HG02970 (cell line): ENCODE results near the gene SLC25A27.

Source experiments
- ATAC-seq: cut with Tn5 transposase; IDR thresholded peaks from one replicate; pipeline ENCODE4 v1.9.1; 2021; ENCODE audit warnings: mild to moderate bottlenecking, moderate library complexity, moderate number of reproducible peaks; ENCODE audit not compliant: unreplicated experiment, low FRiP score

The SLC25A27 gene

GRCh38 chr6:46648869-46649492 is 3.8 kb upstream of the SLC25A27 start:
- no peak for ATAC-seq

DNA sequence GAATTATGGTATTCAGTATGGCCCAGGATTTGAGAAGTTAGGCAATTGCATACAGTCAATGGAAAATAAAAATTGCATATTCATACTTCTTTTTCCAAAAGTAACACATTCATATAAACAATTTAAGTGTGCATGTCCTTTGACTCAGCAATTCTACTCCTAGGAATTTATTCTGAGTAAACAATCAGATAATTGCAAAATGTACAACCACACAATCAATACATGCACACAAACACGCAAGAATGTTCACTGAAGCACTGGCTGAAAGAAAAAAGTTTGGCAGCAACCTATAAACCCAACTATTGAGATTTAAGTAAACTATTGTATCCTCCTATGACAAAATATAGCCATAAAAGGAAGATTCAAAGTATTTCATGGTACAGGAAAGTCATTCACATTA is 1.8 kb upstream of the SLC25A27 start:
- no peak for ATAC-seq

DNA sequence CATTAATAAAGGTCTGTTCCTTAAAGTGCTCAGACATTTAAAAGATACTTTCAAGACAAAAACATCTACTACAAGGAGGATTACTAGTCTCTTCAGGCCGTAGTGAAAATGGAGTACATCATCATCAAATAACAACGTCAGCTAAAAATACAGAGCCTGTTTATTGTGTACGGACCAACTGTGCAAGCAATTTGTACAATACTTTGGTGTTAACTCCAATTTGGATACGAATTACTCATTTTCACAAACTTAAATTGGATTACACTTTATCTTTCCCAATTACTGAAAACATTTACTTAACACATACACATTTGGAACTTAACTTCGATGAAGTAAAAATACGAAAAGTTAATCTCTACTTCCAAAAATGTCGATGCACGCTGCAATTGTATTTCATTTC is 959 bp upstream of the SLC25A27 start:
- no peak for ATAC-seq

DNA sequence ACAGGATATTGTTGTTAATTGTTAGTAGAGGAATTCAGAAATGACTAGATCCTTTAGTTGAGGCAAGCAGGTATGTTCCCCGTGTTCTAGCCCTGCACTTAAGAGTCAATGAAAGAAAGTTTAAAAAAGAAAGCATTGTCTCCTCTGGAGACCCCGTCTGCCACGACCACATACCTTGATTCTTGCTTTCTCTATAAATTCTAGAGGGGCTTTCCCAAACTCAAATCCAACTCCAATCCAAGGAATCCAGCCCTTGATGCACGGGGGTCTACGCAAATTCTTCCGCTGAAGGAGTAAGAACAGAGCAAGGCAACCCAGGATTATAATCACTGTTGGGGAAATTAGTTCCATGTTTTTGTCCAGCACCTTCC is 558 bp upstream of the SLC25A27 start:
- ATAC-seq, result no peak

- no peak for ATAC-seq
Observed at GRCh38 chr6:46653439-46654195, 842 bp downstream of the SLC25A27 start.

- ATAC-seq, result no peak
Observed at GRCh38 chr6:46655803-46656202, 3.0 kb downstream of the SLC25A27 start.

DNA sequence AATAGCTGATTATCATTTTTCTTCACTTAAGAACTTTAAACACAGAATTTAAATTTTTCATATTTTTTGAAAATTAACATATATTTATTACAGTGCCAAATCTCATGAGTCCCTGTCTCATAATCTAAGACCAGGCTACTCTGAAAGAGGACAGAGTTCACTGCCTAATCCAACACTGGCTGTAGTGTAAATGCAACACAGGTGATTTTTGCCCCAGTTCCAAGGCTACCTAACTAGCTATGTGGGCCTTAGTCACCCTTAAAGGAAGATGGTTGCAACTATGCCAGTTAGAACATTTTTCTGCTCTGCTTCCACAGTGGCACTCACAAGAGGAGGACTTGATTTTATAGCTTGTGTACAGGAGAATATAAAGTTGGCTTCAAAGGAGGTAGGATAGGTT is 4.9 kb downstream of the SLC25A27 start:
- ATAC-seq, result no peak

- ATAC-seq, result no peak
Observed at GRCh38 chr6:46661483-46661882, 8.7 kb downstream of the SLC25A27 start.

DNA sequence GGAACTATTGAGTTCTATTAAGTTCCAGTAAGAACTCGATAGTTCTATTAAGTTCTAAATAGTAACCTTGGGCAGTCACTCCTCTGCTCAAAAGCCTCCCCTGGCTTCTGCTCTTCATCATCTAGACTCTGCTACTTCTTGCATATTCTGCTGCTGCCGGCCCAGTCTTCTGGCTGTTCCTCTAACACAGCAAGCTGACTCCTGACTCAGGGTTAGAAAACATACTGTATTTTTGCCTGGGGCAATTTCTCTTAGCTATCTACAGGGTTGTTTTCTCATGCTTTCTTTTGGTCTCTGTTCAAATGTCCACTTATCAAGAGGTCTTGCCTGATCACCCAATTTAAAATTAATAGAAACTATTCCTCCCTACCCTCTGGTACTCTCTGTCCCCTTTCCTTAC is 14.6 kb downstream of the SLC25A27 start:
- no peak for ATAC-seq

- ATAC-seq, result no peak
Observed at GRCh38 chr6:46674410-46674809, 21.6 kb downstream of the SLC25A27 start.

GRCh38 chr6:46676604-46677313 is 24.0 kb downstream of the SLC25A27 start:
- ATAC-seq, result no peak

- no peak for ATAC-seq
Observed at GRCh38 chr6:46677314-46677654, 24.5 kb downstream of the SLC25A27 start.

- ATAC-seq, result no peak
Observed at GRCh38 chr6:46684771-46685170, 32.0 kb downstream of the SLC25A27 start.

GRCh38 chr6:46687619-46688097 is 34.9 kb downstream of the SLC25A27 start, which contains the start of gene TDRD6:
TSS of gene TDRD6 (plus strand) at chr6:46687885. CDS start at chr6:46688129, 244 bp downstream.
- no peak for ATAC-seq

GRCh38 chr6:46688117-46688965 is 35.6 kb downstream of the SLC25A27 start:
- ATAC-seq, result no peak

DNA sequence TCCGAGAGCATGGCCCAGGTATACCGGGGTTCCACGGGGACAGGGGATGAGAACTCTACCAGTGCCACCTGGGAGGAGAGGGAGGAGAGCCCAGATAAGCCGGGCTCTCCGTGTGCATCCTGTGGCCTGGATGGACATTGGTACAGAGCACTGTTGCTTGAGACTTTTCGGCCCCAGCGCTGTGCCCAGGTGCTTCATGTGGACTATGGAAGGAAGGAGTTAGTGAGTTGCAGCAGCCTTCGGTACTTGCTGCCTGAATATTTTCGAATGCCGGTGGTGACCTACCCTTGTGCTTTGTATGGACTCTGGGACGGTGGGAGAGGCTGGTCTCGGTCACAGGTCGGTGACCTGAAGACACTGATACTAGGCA is 36.2 kb downstream of the SLC25A27 start:
- no peak for ATAC-seq

DNA sequence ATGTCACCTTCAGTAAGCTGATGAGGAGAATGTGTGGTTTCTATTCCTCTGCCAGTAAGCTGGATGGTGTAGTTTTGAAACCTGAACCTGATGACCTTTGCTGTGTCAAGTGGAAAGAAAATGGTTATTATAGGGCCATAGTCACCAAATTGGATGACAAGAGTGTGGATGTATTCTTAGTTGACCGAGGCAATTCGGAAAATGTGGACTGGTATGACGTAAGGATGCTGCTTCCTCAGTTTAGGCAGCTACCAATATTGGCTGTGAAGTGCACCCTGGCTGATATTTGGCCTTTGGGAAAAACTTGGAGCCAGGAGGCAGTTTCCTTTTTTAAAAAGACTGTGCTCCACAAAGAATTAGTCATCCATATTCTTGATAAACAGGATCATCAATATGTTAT is 36.9 kb downstream of the SLC25A27 start:
- no peak for ATAC-seq

DNA sequence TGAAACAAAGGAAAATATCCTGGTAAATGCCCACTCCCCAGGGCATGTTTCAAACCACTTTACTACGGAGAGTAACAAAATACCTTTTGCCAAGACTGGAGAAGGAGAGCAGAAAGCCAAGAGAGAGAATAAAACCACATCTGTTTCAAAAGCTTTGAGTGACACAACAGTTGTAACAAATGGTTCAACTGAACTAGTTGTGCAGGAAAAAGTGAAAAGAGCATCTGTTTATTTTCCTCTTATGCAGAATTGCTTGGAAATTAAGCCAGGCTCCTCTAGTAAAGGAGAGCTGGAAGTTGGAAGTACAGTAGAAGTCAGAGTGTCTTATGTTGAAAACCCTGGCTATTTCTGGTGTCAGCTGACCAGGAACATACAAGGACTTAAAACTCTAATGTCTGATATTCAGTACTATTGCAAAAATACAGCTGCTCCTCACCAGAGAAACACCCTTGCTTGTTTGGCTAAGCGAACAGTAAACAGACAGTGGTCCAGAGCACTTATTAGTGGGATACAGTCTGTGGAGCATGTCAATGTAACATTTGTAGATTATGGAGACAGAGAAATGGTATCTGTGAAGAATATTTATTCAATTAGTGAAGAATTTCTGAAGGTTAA is 37.5 kb downstream of the SLC25A27 start:
- no peak for ATAC-seq

- no peak for ATAC-seq
Observed at GRCh38 chr6:46690911-46691451, 38.2 kb downstream of the SLC25A27 start.

- no peak for ATAC-seq
Observed at GRCh38 chr6:46699970-46700369, 47.2 kb downstream of the SLC25A27 start.
